Thyroid gland (tissue), 4 donors: Measurements from ENCODE around the gene ZNF365. TPM values are rescaled to one million over a fixed set of nuclear protein-coding genes. Genes with fewer than 3 reads are reported as not detected.
"Not testable (repeated sequence)": the region's sequence is repeated elsewhere in the genome, so short reads cannot be mapped to it uniquely, and the experiment has no call there.

Experiments used
- DNase-seq, 2 donors: peaks; one replicate each; pipeline ENCODE4 v3.0.0-alpha.2; 2019
- H3K27ac ChIP-seq, 3 donors: fragments of 200-600 bp; sonication (generic); 1 replicate in 2 of 3; 2 replicates in 1 of 3; pipeline ENCODE4 v1.5.1; 2016 to 2019; ENCODE audit warnings: mild to moderate bottlenecking in 1 of 3, moderate library complexity in 1 of 3
- H3K27me3 ChIP-seq: fragments of 200-600 bp; sonication (generic); one replicate; pipeline ENCODE4 v1.5.1; 2019
- H3K36me3 ChIP-seq, 2 donors: fragments of 200-600 bp; sonication (generic); one replicate each; pipeline ENCODE4 v1.5.1; 2016 to 2019
- H3K4me1 ChIP-seq, 2 donors: fragments of 200-600 bp; sonication (generic); one replicate each; pipeline ENCODE4 v1.5.1; 2017 to 2019
- H3K4me3 ChIP-seq, 3 donors: fragments of 200-600 bp; sonication (generic); replicated peaks in 1 of 3; 1 replicate in 2 of 3; 2 replicates in 1 of 3; pipeline ENCODE4 v1.5.1; 2016; ENCODE audit warnings: mild to moderate bottlenecking in 1 of 3
- H3K9me3 ChIP-seq: fragments of 200-600 bp; sonication (generic); one replicate; pipeline ENCODE4 v1.5.1; 2017
- POLR2A ChIP-seq, 2 donors: fragments of 450-650 bp; IDR thresholded peaks; one replicate each; pipeline ENCODE4 v1.6.1; 2017; ENCODE audit warnings: antibody characterized with exemption in 2 of 2, mild to moderate bottlenecking in 2 of 2, moderate library complexity in 1 of 2
- WGBS, 2 donors: methylation state at CpG; one replicate each; pipeline ENCODE4 v1.1.5; 2017; 5-methylcytosine and 5-hydroxymethylcytosine counted together
- intact Hi-C: fragments of 100-400 bp; cut with DNase I; formaldehyde crosslinking; loops from one replicate; pipeline ENCODE4 v1.15.1; 2023
- total RNA-seq, 4 donors: library from RNA; depleted of rRNA; stranded (reverse); fragments of >200 nt; gene quantifications; one replicate each; pipeline ENCODE4 v1.2.3, GENCODE V29; 2016
- TF ChIP-seq, protein P1 (sequence below), 6 experiments: fragments of 200-600 bp in 3 of 6; fragments of 450-650 bp in 3 of 6; sonication (generic) in 3 of 6; IDR thresholded peaks; one replicate each; pipeline ENCODE4 v1.5.1; 2016 to 2019; ENCODE audit warnings: antibody characterized with exemption in 6 of 6, mild to moderate bottlenecking in 2 of 6, inconsistent platforms in 1 of 6, moderate library complexity in 1 of 6

ZNF365 gene
- total RNA-seq, 4 donors from 2014 or later: 0.63 to 1.2 TPM; not detected in 2

DNA sequence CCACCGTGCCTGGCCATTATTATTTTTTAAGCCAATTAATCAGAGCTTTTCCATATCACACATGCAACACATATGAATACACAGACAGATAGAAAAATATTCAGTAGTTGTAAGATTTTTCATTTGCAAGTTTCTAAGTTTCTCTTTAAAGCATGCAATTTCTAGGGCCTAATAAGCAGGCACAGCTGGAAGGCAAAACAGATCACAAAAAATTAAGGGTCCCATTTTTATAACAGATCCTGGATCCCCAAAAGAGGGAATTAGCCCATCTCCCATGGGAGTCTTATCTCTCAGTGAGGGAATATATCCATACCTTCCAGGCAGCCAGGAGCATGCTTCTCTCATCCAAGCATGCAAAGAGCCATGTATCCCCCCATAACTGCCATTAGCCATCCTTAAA is 31.2 kb upstream of the ZNF365 start:
- WGBS, 2 donors: 93 to 100% methylated on average over 1 of the region's 1 CpG
- no peaks in the 10 kb centered on the region for H3K9me3 ChIP-seq
- no peaks in the 10 kb centered on the region for H3K36me3 ChIP-seq
- DNase-seq: no peak
- H3K27ac ChIP-seq: no peak overlapping the region
- no peaks in the 10 kb centered on the region for H3K4me1 ChIP-seq
- H3K4me3 ChIP-seq: no peak overlapping the region
- intact Hi-C loops: no loop called here
- no peaks in the 10 kb centered on the region for H3K27me3 ChIP-seq
- TF ChIP-seq, protein P1, sequence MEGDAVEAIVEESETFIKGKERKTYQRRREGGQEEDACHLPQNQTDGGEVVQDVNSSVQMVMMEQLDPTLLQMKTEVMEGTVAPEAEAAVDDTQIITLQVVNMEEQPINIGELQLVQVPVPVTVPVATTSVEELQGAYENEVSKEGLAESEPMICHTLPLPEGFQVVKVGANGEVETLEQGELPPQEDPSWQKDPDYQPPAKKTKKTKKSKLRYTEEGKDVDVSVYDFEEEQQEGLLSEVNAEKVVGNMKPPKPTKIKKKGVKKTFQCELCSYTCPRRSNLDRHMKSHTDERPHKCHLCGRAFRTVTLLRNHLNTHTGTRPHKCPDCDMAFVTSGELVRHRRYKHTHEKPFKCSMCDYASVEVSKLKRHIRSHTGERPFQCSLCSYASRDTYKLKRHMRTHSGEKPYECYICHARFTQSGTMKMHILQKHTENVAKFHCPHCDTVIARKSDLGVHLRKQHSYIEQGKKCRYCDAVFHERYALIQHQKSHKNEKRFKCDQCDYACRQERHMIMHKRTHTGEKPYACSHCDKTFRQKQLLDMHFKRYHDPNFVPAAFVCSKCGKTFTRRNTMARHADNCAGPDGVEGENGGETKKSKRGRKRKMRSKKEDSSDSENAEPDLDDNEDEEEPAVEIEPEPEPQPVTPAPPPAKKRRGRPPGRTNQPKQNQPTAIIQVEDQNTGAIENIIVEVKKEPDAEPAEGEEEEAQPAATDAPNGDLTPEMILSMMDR (IDR thresholded peaks at IDR 0.05): no peak
- no peak for TF ChIP-seq POLR2A (IDR thresholded peaks at IDR 0.05)

DNA sequence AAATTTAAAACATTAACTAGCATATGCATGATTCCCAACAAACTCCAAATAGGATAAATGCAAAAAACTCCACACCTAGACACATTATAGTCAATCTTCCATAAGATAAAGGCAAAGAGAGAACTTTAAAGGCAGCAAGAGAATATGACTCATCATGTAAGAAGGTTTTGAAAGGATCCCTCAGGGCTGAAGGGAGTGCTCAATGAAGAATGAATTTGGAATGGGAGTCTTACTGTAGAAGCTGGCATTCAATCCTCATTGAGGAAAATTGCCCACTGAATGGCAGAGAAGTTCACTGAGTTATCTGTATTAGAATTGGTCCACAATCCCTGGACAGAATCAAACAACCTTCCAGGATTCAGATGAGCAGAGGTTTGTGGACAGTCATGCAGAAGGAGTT is 26.1 kb upstream of the ZNF365 start:
- Histone ChIP-seq H3K4me3 (no peak overlapping the region), H3K27ac (no peak overlapping the region), H3K27me3 (no peaks in the 10 kb centered on the region), H3K9me3 (no peaks in the 10 kb centered on the region), H3K36me3 (no peaks in the 10 kb centered on the region), H3K4me1 (no peaks in the 10 kb centered on the region)
- TF ChIP-seq, protein P1 (IDR thresholded peaks at IDR 0.05): no peak
- TF ChIP-seq POLR2A (IDR thresholded peaks at IDR 0.05): no peak
- no peak for DNase-seq
- intact Hi-C loops: no loop called here

DNA sequence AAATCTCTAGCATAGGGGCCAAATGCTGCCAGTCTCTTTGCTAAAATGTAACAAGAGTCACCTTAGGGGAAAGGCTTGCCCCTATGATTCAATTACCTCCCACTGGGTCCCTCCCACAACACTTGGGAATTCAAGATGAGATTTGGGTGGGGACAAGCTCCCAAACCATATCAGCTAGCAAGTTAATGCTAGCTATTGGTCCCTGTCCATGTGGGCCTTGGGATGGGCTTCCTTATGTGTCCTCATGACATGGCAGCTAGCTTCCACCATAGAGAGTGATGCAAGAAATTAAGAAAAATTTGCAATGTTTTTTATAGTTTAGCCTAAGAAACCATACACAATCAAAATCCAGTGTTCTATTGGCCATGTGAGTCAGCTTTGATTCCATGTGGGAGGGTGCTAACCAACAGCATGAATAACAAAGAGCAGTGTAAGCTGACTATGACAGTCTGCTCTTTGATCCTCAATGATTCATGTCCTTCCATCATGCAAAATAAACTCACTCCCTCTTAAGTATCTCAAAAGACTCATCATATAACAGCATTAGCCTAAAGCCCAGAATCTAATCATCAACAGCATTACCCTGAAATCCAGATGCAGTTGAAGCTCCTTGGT is 21.7 kb upstream of the ZNF365 start:
- H3K36me3 ChIP-seq: no peaks in the 10 kb centered on the region
- no peaks in the 10 kb centered on the region for H3K9me3 ChIP-seq
- TF ChIP-seq POLR2A (IDR thresholded peaks at IDR 0.05): no peak
- TF ChIP-seq, protein P1 (IDR thresholded peaks at IDR 0.05): no peak
- H3K27ac ChIP-seq: no peak overlapping the region
- no peaks in the 10 kb centered on the region for H3K4me1 ChIP-seq
- intact Hi-C loops: no loop called here
- DNase-seq: no peak
- no peak overlapping the region for H3K4me3 ChIP-seq
- no peaks in the 10 kb centered on the region for H3K27me3 ChIP-seq

DNA sequence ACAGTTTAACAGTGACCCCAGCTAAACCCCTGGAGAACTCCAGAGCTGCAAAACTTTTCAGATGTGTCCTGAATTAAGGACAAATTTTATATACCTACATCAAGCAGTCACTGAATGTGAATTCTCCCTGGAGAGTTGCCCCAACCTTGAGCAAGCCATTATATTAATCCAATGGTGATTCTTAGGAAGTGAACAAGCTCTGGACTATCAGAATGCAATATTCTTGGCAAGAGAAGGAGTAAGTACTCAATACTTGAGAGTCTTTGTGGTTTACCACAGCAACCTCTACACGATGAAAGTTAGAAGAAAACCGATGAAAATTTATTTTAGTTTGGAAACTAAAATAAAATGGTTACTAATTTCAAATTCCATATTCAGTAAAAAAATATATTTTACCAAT is 19.3 kb upstream of the ZNF365 start:
- no peak for DNase-seq
- 82 to 89% methylated on average over 2 of the region's 2 CpGs for WGBS, 2 donors

DNA sequence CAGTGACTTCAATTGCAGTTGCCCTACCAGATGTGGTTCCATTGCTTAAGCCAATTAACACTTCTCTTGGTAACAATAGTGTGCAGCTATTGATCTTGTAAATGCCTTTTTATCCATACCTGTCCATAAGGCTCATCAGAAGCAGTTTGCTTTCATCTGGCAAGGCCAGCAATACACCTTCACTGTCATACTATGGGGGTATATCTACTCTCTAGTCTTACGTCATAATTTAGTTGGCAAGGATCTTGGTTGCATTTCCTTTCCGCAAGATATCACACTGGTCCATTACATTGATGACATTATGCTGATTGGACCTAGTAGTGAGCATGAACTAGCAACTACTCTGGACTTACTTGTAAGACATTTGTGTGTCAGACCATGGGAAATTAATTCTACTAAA is 17.7 kb upstream of the ZNF365 start:
- Histone ChIP-seq H3K27ac (no peak overlapping the region), H3K9me3 (no peaks in the 10 kb centered on the region), H3K27me3 (no peaks in the 10 kb centered on the region), H3K4me1 (no peaks in the 10 kb centered on the region), H3K36me3 (no peaks in the 10 kb centered on the region), H3K4me3 (no peak overlapping the region)
- no peak for DNase-seq
- WGBS, 2 donors: 92 to 94% methylated on average over 2 of the region's 2 CpGs
- intact Hi-C loops: no loop called here
- no peak for TF ChIP-seq POLR2A (IDR thresholded peaks at IDR 0.05)
- TF ChIP-seq, protein P1 (IDR thresholded peaks at IDR 0.05): no peak

More for the DNA sequence above, 19.3 kb upstream of the ZNF365 start:
- Histone ChIP-seq H3K27me3 (no peaks in the 10 kb centered on the region), H3K36me3 (no peaks in the 10 kb centered on the region), H3K27ac (no peak overlapping the region), H3K4me3 (no peak overlapping the region), H3K9me3 (no peaks in the 10 kb centered on the region), H3K4me1 (no peaks in the 10 kb centered on the region)
- intact Hi-C loops: no loop called here
- TF ChIP-seq, protein P1 (IDR thresholded peaks at IDR 0.05): no peak
- TF ChIP-seq POLR2A (IDR thresholded peaks at IDR 0.05): no peak

DNA sequence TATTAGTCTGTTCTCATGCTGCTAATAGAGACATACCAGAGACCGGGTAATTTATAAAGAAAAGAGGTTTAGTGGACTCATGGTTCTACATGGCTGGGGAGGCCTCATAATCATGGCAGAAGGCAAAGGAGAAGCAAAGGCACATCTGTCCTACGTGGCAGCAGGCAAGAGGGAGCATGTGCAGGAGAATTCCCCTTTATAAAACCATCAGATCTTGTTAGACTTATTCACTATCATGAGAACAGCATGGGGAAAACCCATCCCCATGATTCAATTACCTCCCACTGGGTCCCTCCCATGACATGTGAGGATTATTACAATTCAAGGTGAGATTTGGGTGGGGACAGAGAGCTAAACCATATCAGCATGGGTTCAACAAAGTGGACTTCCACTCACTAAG is 16.0 kb upstream of the ZNF365 start:
- H3K9me3 ChIP-seq, DNase-seq, H3K27ac ChIP-seq, H3K36me3 ChIP-seq, H3K4me3 ChIP-seq, intact Hi-C loops, H3K27me3 ChIP-seq, H3K4me1 ChIP-seq: not testable (repeated sequence)
- 70 to 74% methylated on average over 2 of the region's 2 CpGs for WGBS, 2 donors
